ENCODE results near the gene CCDC30. TPM values are rescaled to one million over a fixed set of nuclear protein-coding genes. Genes with fewer than 3 reads are reported as not detected.

CCDC30 gene
- total and polyA plus RNA-seq, 9 of the 15 experiments (the other 6 are each of a cell fraction or from before 2014, with no cell fraction given), result 0.05 to 0.91 (median 0.24) TPM

DNA sequence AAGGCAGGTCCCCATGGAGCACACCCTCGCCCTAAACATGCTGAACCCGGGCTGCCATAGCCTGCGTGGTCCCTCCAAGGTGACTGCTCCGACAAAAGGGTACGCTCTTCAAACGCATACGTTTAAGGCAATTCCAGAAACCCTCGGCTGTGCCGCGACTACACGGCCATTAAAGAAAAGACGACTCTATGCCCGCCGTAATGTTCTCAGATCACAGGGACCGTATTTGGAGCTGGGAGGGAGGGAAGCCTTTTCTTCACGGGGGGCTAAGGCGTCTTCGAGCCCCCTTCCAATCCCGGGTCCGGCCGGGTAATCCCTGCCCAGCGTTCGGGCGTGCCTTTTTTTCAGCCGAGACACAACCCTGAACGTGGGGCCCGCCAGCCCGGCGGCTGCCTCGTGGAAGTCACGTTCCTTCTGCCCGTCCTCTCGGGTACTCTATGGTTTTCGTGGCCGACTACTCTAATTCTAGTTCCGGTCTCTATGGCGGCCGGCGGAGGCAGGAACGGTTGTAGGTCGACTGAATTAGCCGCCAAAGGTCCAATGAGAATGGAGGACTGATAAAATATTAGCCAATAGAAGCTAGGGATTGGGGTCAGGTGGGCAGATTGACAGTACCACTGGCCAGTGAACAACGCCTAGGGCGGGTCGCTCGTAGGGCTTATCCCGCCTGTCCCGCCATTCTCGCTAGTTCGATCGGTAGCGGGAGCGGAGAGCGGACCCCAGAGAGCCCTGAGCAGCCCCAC is 218.8 kb downstream of the CCDC30 start, which contains the start of gene YBX1 (continued):
- TF ChIP-seq CLOCK (CRISPR knock-in tag; IDR thresholded peaks at IDR 0.05; ENCODE audit: borderline replicate concordance), result 0 out of 2 replicates have a peak, but pooled peaks have one; percentile 59
- TF ChIP-seq ZNF445 (CRISPR knock-in tag; IDR thresholded peaks at IDR 0.05; ENCODE audit: low read depth), result no peak
- no peak for TF ChIP-seq ZNF232 (CRISPR knock-in tag; IDR thresholded peaks at IDR 0.05)
- no peak for TF ChIP-seq TRIM25 (IDR thresholded peaks at IDR 0.05; ENCODE audit: borderline replicate concordance)
- no peak for TF ChIP-seq ZNF707 (CRISPR knock-in tag; conservative IDR thresholded peaks at IDR 0.05)
- TF ChIP-seq NR1H2 (CRISPR knock-in tag; IDR thresholded peaks at IDR 0.05), result 0 out of 2 replicates have a peak, but pooled peaks have one; percentile 84
- TF ChIP-seq BRF2 (IDR thresholded peaks at IDR 0.05; ENCODE audit: borderline replicate concordance, insufficient read depth, insufficient read length), result no peak
- TF ChIP-seq, protein P1, sequence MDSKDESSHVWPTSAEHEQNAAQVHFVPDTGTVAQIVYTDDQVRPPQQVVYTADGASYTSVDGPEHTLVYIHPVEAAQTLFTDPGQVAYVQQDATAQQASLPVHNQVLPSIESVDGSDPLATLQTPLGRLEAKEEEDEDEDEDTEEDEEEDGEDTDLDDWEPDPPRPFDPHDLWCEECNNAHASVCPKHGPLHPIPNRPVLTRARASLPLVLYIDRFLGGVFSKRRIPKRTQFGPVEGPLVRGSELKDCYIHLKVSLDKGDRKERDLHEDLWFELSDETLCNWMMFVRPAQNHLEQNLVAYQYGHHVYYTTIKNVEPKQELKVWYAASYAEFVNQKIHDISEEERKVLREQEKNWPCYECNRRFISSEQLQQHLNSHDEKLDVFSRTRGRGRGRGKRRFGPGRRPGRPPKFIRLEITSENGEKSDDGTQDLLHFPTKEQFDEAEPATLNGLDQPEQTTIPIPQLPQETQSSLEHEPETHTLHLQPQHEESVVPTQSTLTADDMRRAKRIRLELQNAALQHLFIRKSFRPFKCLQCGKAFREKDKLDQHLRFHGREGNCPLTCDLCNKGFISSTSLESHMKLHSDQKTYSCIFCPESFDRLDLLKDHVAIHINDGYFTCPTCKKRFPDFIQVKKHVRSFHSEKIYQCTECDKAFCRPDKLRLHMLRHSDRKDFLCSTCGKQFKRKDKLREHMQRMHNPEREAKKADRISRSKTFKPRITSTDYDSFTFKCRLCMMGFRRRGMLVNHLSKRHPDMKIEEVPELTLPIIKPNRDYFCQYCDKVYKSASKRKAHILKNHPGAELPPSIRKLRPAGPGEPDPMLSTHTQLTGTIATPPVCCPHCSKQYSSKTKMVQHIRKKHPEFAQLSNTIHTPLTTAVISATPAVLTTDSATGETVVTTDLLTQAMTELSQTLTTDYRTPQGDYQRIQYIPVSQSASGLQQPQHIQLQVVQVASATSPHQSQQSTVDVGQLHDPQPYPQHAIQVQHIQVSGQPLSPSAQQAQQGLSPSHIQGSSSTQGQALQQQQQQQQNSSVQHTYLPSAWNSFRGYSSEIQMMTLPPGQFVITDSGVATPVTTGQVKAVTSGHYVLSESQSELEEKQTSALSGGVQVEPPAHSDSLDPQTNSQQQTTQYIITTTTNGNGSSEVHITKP (IDR thresholded peaks at IDR 0.05; ENCODE audit: partially characterized antibody), result peak; percentile 6
- TF ChIP-seq CBFB (CRISPR knock-in tag; IDR thresholded peaks at IDR 0.05), result 0 out of 2 replicates have a peak, but pooled peaks have one; percentile 29
- no peak for TF ChIP-seq ILF3 (IDR thresholded peaks at IDR 0.05; ENCODE audit: borderline replicate concordance)
- TF ChIP-seq RFX5 (IDR thresholded peaks at IDR 0.05; ENCODE audit: low read depth, low read length), result 0 out of 2 replicates have a peak, but pooled peaks have one; percentile 27
- TF ChIP-seq ETS2 (tag; IDR thresholded peaks at IDR 0.05; ENCODE audit: borderline replicate concordance, poor library complexity, severe bottlenecking), result no peak
- TF ChIP-seq ZNF668 (CRISPR knock-in tag; IDR thresholded peaks at IDR 0.05), result no peak
- TF ChIP-seq RBM17 (IDR thresholded peaks at IDR 0.05; ENCODE audit: borderline replicate concordance, low read depth, low read length), result no peak
- TF ChIP-seq MAZ (CRISPR knock-in tag; conservative IDR thresholded peaks at IDR 0.05 in 1 of 2, IDR thresholded peaks at IDR 0.05 in 1 of 2), result peak; percentile 63 to 91; a peak in 3 of 4 replicates
- peak; percentile 91 for TF ChIP-seq RBM25 (IDR thresholded peaks at IDR 0.05; ENCODE audit: low read depth, low read length, severe bottlenecking)
- TF ChIP-seq SMARCC2 (IDR thresholded peaks at IDR 0.05; ENCODE audit: low read depth), result no peak
